SH-SY5Y (cell line): Measurements from ENCODE around the gene DGKH.

ENCODE experiments used
- GATA2 ChIP-seq: IDR thresholded peaks from 2 replicates; pipeline ENCODE4 v1.6.1; 2011; ENCODE audit warnings: mild to moderate bottlenecking, low read depth, low read length
- GATA3 ChIP-seq: IDR thresholded peaks from 2 replicates; pipeline ENCODE4 v1.6.1; 2011; ENCODE audit warnings: low read depth, mild to moderate bottlenecking, low read length, moderate library complexity

DNA sequence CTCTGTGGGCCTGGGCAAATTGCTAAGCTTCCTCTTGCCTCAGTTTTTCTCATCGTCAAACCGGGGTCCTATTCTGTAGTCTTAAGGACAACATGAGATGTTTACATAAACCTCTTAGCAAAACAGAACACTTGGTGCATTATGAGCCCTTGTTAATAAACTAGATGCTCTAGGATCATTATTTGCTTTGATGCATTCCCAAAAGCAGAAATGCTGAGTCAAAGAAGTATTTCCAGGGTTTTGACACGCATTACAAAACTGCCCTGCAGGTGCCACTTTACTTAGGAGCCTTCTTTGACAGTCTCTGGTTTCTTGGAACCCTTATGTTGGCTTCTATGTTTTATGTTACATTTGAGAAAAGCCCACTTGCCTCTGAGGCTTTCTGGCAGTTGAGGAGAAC is 235.6 kb downstream of the DGKH start:
- no peak for TF ChIP-seq GATA2
- TF ChIP-seq GATA3, result no peak
